ENCODE data around the gene BATF.

Gene BATF

DNA sequence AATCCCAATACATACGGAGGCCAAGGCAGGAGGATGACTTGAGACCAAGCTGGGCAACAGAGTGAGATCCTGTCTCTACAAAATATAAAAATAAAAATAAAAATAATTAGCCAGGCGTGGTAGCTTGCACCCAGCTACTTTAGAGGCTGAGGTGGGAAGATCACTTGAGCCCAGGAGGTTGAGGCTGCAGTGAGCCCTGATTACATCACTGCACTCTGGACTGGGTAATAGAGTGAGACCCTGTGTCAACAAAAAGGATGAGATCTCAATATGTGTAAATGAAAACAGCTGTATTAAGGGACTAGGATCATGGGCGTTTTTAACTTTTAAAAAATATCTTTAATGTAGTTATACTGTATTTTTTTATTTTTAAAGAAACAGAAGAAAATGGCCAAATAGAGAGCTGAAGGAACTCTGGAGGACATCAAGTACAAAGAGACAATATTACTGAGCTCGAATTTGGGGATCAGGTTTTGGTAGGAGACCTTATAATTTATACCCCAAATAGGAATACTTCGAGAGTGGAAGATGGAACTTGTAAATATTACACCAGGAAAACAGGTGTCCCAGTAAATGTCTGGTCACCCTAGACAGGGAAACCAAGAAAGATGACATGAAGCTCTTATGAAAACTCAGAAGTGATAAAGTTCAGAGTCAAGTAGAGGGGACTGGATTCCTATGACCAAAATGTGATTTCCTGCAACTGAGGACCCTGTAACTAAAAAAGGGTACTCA, 13.1 kb downstream of the BATF start:
- no peak for DNase-seq (ENCODE audit: low spot score)

- no peak for DNase-seq (ENCODE audit: low spot score)
Measured at GRCh38 chr14:75537071-75537470, 14.8 kb downstream of the BATF start.

DNA sequence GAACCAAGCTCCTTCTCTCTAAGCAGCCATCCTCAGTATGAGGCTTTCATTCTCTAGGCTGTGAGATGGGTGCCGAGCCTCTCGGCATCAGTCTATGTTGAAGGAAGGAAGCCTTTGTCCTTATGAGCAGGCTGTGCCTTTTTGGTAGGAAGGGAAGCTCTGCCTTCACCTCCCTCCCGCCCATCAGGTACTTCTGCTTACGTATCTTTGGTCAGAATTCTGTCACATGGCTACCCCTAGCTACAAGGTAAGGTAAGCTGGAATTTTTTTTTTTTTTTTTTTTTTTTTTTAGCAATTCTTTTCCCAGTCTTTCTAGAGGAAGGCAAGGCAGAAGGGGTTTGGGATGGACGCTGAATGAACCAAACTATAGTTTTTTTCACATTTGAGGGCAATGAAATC, 16.9 kb downstream of the BATF start:
- DNase-seq (ENCODE audit: low spot score): no peak

GRCh38 chr14:75539561-75540478, 17.6 kb downstream of the BATF start:
- DNase-seq (ENCODE audit: low spot score): no peak

GRCh38 chr14:75540479-75540851, 18.2 kb downstream of the BATF start:
- no peak for DNase-seq (ENCODE audit: low spot score)

- peak; percentile 36 for DNase-seq (ENCODE audit: low spot score)
Measured at GRCh38 chr14:75542588-75543091, 20.4 kb downstream of the BATF start.

- DNase-seq (ENCODE audit: low spot score): no peak
Measured at GRCh38 chr14:75543253-75543652, 21.0 kb downstream of the BATF start.

DNA sequence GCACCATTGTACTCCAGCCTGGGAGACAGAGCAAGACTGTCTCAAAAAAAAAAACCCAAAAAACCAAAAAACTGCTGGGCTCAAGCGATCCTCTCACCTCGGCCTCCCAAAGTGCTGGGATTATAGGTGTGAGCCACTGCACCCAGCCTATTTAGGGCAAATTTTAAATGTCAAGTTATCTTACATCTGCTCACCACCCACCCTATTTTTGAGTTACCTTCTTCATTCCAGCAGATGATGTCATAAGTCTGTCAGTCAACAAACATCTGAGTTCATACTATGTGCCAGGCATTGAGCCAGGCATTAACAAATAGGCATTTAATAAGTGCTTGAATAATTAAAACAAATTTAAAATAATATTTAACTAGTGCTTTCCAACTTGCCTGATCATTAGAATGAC, 21.5 kb downstream of the BATF start:
- no peak for DNase-seq (ENCODE audit: low spot score)

GRCh38 chr14:75545907-75546306, 23.6 kb downstream of the BATF start:
- no peak for DNase-seq (ENCODE audit: low spot score)

- no peak for DNase-seq (ENCODE audit: low spot score)
Measured at GRCh38 chr14:75547552-75548250, 25.4 kb downstream of the BATF start.

DNA sequence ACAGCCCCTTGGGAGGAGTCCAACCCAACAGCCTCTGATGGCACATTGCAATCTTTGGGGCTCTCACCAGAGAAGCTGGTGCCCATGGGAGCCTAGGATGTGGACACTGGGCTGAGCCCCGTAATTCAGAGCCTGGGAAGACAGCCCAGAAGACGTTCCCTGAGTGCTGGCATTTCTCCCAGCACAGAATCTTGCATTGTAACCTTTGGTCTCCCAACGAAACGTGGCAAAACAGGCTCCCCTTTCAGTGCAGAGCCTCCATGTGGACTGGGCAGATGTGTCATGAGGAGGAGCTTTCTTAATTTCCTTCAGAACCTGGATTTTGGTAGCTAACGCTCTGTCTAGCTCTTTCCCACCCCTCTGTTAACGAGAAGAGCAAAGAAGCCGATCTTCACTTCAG, 26.3 kb downstream of the BATF start:
- no peak for DNase-seq (ENCODE audit: low spot score)

- no peak for DNase-seq (ENCODE audit: low spot score)
Measured at GRCh38 chr14:75549169-75549568, 26.9 kb downstream of the BATF start.

DNA sequence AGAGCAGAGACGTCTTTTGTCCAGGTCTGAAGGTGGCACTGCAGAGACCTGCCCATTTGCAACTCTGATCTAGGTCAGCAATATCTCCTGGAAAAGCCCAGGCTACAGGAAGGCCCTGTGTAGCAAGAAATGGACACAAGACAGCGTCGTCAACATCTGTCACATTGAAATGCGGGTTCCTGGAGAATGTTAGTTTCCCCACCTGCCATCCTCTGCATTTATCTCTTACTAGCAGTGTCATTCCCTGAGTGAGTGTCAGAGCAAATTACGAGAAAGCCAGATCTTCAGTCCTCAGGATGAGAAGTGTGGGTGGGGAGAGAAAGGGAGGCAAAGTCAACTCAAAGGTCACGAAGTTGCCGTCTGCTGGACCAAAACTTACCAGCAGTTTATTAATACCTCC, 28.8 kb downstream of the BATF start:
- no peak for DNase-seq (ENCODE audit: low spot score)

DNA sequence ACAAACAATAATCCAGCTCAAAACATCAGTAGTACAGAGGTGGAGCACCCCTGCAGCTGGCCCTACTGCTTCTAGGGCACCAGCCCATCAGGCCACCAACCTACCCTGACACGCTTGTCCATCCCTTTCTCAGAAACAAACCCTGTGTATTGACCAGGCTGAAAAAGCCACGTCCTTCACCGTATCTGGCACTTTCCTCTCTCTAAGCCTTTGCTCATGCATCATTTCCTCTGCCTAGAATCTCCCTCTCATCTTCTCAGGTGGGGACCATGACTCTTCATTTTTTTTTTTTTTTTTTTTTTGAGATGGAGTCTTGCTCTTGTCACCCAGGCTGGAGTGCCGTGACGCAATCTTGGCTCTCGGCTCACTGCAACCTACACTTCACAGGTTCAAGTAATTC, 30.9 kb downstream of the BATF start:
- no peak for DNase-seq (ENCODE audit: low spot score)

DNA sequence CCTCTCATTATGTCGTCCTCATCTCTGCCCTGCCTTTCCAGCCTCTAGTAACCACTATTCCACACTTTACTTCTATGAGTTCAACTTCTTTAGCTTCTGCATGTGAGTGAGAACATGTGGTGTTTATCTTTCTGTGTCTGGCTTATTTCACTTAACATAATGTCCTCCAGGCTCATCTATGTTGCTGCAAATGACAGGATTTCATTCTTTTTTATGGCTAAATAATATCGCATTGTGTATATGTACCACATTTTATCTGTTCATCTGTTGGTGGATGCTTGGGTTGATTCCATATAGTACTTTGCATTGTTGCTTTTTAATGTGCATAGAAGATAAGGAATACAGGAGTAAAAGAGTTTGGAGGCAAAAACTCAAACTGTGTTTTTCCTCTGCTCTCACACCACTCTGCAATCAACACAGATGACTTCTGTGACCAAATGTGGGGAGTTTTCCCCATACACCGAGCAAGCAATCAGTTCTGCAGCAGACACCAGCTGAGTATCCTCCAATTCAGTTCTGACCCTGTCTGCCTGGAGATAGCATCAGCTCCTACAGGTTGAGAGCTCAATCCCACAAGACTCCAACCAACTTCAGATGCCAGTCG, 31.6 kb downstream of the BATF start:
- DNase-seq (ENCODE audit: low spot score): no peak

DNA sequence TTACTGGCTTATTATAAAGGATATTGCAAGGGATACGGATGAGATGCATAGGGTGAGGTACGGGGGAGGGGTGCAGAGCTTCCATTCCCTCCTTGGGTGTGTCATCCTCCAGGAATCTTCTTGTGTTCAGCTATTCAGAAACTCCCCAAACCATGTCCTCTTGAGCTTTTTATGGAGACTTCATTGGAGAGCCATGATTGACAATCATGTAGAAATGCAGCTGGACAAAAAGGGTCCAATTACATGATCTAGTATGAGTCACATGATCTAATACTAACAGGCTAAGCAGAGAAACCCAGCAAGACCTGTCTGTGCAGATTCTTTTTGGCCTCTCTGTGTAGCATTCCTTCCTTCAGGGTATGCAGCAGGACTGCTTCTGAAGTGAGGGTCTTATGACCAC, 32.2 kb downstream of the BATF start:
- no peak for DNase-seq (ENCODE audit: low spot score)

GRCh38 chr14:75558440-75558839, 36.2 kb downstream of the BATF start:
- DNase-seq (ENCODE audit: low spot score): no peak

GRCh38 chr14:75559045-75559444, 36.8 kb downstream of the BATF start:
- no peak for DNase-seq (ENCODE audit: low spot score)

DNA sequence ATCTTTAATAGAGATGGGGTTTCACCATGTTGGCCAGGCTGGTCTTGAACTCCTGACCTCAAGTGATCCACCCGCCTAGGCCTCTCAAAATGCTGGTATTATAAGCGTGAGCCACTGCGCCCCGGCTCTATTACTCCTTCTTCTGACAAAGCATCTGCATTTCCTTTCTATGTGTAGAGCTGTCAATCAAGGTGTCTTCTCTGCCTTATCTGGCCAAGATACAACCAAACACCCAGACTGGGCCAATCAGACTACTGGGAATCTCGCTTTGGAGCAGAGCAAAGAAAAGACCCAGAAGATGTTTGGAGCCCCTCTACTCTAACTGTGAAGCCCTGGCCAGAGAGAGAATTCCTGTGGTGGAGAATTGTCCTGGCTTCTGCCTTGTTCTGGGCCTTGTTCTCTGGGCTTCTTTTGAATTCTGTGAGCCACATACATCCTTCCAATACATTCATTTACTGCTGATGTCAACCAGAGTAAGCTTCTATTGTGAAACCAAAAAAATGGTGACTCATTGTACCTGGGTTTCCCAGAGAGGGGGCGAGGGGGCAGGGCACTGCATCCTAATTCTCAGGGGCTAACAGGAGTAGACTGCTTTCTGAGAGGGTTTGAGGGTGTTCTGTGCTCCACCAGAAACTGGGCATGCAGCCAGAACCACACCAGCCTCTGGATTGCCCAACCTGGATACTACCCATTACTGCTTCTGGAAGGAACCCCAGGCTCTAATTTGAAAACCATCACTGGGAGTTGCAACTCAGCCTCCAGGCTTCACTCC, 37.4 kb downstream of the BATF start:
- DNase-seq (ENCODE audit: low spot score): no peak

DNA sequence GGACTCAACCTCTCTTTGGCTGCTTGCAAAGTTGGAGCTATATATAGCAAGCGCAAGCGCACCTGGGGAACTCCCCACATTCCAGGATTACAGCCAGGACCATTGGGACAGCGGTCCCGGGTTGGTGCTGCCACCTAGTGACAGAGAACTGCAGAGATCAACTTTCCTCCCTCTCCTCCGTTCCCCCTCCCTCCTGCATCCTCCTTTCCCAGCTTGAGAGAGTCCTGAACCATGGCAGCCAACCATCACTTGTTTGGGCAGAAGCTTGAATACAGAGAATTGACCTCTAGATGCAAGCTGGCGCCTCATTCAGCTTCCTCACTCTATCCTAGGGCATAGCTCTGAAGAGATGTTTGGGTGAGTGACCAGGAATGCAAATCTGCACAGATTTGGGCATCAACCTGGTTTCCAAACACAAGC, 38.8 kb downstream of the BATF start:
- DNase-seq (ENCODE audit: low spot score): peak; percentile 82

GRCh38 chr14:75562089-75562488, 39.8 kb downstream of the BATF start:
- no peak for DNase-seq (ENCODE audit: low spot score)

All from HuH-7.5 (cell line).